ENCODE data around the gene PPM1N. TPM values are rescaled to one million over a fixed set of nuclear protein-coding genes. Genes with fewer than 3 reads are reported as not detected.

The PPM1N gene
- total and polyA plus RNA-seq, 2 of the 13 experiments (the other 11 are each of a cell fraction or from before 2014, with no cell fraction given): 0.31 to 1.8 TPM

GRCh38 chr19:45455707-45456499 lies 42.3 kb upstream of the PPM1N start (continued):
- no peak for TF ChIP-seq STAT6 (CRISPR knock-in tag; IDR thresholded peaks at IDR 0.05; ENCODE audit: borderline replicate concordance)
- TF ChIP-seq ZNF367 (CRISPR knock-in tag; IDR thresholded peaks at IDR 0.05; ENCODE audit: borderline replicate concordance): no peak
- no peak for TF ChIP-seq ATAD3A (CRISPR knock-in tag; IDR thresholded peaks at IDR 0.05)
- no peak for TF ChIP-seq ZMAT5 (CRISPR knock-in tag; IDR thresholded peaks at IDR 0.05; ENCODE audit: borderline replicate concordance, low read depth)
- no peak for TF ChIP-seq KDM1A (CRISPR knock-in tag; IDR thresholded peaks at IDR 0.05)
- TF ChIP-seq KDM5A (IDR thresholded peaks at IDR 0.05; ENCODE audit: borderline replicate concordance, low read length): no peak
- peak; percentile 54 for TF ChIP-seq ZNF574 (CRISPR knock-in tag; IDR thresholded peaks at IDR 0.05)
- TF ChIP-seq FOXA1 (IDR thresholded peaks at IDR 0.05): no peak
- no peak for TF ChIP-seq FOXA1 (CRISPR knock-in tag; IDR thresholded peaks at IDR 0.05)
- TF ChIP-seq LBX2 (CRISPR knock-in tag; IDR thresholded peaks at IDR 0.05; ENCODE audit: borderline replicate concordance): no peak
- TF ChIP-seq HNRNPL (IDR thresholded peaks at IDR 0.05; ENCODE audit: low read depth, low read length): 0 out of 2 replicates have a peak, but pooled peaks have one; percentile 52
- no peak for TF ChIP-seq NFYC (CRISPR knock-in tag; IDR thresholded peaks at IDR 0.05)
- no peak for TF ChIP-seq RCOR2 (CRISPR knock-in tag; IDR thresholded peaks at IDR 0.05)
- TF ChIP-seq ZFP36 (IDR thresholded peaks at IDR 0.05; ENCODE audit: borderline replicate concordance, low read depth, low read length, partially characterized antibody): no peak
- no peak; the same call in 1 of the 2 replicates for TF ChIP-seq ZNF724P (CRISPR knock-in tag; IDR thresholded peaks at IDR 0.05; ENCODE audit: borderline replicate concordance)
- TF ChIP-seq THRA (CRISPR knock-in tag; IDR thresholded peaks at IDR 0.05; ENCODE audit: borderline replicate concordance): peak; percentile 94
- TF ChIP-seq ZBTB8A (CRISPR knock-in tag; IDR thresholded peaks at IDR 0.05; ENCODE audit: borderline replicate concordance, low read depth): no peak
- no peak for TF ChIP-seq SMARCC2 (IDR thresholded peaks at IDR 0.05)
- TF ChIP-seq ZXDC (CRISPR knock-in tag; IDR thresholded peaks at IDR 0.05): no peak
